ENCODE results near the gene PDK2.
"Not testable (repeated sequence)": the region's sequence is repeated elsewhere in the genome, so short reads cannot be mapped to it uniquely, and the experiment has no call there.

Gene PDK2

GRCh38 chr17:50058296-50058953, 36.7 kb upstream of the PDK2 start:
- DNase-seq (ENCODE audit: low read depth) = no peak

- no peak for DNase-seq (ENCODE audit: low read depth)
These were observed 35.9 kb upstream of the PDK2 start for GRCh38 chr17:50059256-50059655.

GRCh38 chr17:50059759-50060273, 35.3 kb upstream of the PDK2 start:
- DNase-seq (ENCODE audit: low read depth) = no peak

GRCh38 chr17:50060951-50061712, 34.0 kb upstream of the PDK2 start:
- DNase-seq (ENCODE audit: low read depth) = no peak

- DNase-seq (ENCODE audit: low read depth) = not testable (repeated sequence)
These were observed 33.5 kb upstream of the PDK2 start for GRCh38 chr17:50061713-50062045.

- no peak for DNase-seq (ENCODE audit: low read depth)
These were observed 32.6 kb upstream of the PDK2 start for GRCh38 chr17:50062293-50063243.

GRCh38 chr17:50063561-50064252, 31.4 kb upstream of the PDK2 start:
- no peak for DNase-seq (ENCODE audit: low read depth)

- DNase-seq (ENCODE audit: low read depth) = no peak
These were observed 30.7 kb upstream of the PDK2 start for GRCh38 chr17:50064253-50065001.

GRCh38 chr17:50065056-50065455, 30.1 kb upstream of the PDK2 start:
- DNase-seq (ENCODE audit: low read depth) = no peak

GRCh38 chr17:50066995-50067394, 28.2 kb upstream of the PDK2 start:
- no peak for DNase-seq (ENCODE audit: low read depth)

- DNase-seq (ENCODE audit: low read depth) = no peak
These were observed 27.2 kb upstream of the PDK2 start for GRCh38 chr17:50067996-50068395.

GRCh38 chr17:50070908-50071680, 24.1 kb upstream of the PDK2 start:
- no peak for DNase-seq (ENCODE audit: low read depth)

GRCh38 chr17:50071692-50072091, 23.5 kb upstream of the PDK2 start:
- DNase-seq (ENCODE audit: low read depth) = no peak

- DNase-seq (ENCODE audit: low read depth) = no peak
These were observed 23.0 kb upstream of the PDK2 start for GRCh38 chr17:50072130-50072529.

- no peak for DNase-seq (ENCODE audit: low read depth)
These were observed 22.2 kb upstream of the PDK2 start for GRCh38 chr17:50072925-50073324.

GRCh38 chr17:50074227-50074626, 20.9 kb upstream of the PDK2 start:
- no peak for DNase-seq (ENCODE audit: low read depth)

GRCh38 chr17:50075446-50076032, 19.6 kb upstream of the PDK2 start:
- DNase-seq (ENCODE audit: low read depth) = no peak

GRCh38 chr17:50076221-50076590, 18.9 kb upstream of the PDK2 start:
- no peak for DNase-seq (ENCODE audit: low read depth)

- no peak for DNase-seq (ENCODE audit: low read depth)
These were observed 18.4 kb upstream of the PDK2 start for GRCh38 chr17:50076591-50077235.

- DNase-seq (ENCODE audit: low read depth) = no peak
These were observed 16.7 kb upstream of the PDK2 start for GRCh38 chr17:50078430-50078829.

Data from stimulated activated CD8-positive, alpha-beta memory T cell treated with anti-CD3 and anti-CD28 coated beads, Interleukin-15, amount 100 ng/mL, for 1 hour (primary cell).